Tibial nerve (tissue), 3 donors: ENCODE measurements around the gene PPBP.

Experiments used
- POLR2A ChIP-seq, 2 donors: fragments of 450-650 bp; IDR thresholded peaks; one replicate each; pipeline ENCODE4 v1.6.1; 2017; ENCODE audit warnings: antibody characterized with exemption in 2 of 2, mild to moderate bottlenecking in 2 of 2, moderate library complexity in 2 of 2
- TF ChIP-seq, protein P1 (sequence below), 5 experiments: fragments of 200-600 bp in 3 of 5; fragments of 450-650 bp in 2 of 5; sonication (generic) in 3 of 5; IDR thresholded peaks; one replicate each; pipeline ENCODE4 v1.5.1; 2016 to 2019; ENCODE audit warnings: antibody characterized with exemption in 5 of 5, mild to moderate bottlenecking in 3 of 5, moderate library complexity in 2 of 5

GRCh38 chr4:74006009-74006476 lies 18.1 kb upstream of the PPBP start:
- no peak for TF ChIP-seq POLR2A (IDR thresholded peaks at IDR 0.05)
- TF ChIP-seq, protein P1, sequence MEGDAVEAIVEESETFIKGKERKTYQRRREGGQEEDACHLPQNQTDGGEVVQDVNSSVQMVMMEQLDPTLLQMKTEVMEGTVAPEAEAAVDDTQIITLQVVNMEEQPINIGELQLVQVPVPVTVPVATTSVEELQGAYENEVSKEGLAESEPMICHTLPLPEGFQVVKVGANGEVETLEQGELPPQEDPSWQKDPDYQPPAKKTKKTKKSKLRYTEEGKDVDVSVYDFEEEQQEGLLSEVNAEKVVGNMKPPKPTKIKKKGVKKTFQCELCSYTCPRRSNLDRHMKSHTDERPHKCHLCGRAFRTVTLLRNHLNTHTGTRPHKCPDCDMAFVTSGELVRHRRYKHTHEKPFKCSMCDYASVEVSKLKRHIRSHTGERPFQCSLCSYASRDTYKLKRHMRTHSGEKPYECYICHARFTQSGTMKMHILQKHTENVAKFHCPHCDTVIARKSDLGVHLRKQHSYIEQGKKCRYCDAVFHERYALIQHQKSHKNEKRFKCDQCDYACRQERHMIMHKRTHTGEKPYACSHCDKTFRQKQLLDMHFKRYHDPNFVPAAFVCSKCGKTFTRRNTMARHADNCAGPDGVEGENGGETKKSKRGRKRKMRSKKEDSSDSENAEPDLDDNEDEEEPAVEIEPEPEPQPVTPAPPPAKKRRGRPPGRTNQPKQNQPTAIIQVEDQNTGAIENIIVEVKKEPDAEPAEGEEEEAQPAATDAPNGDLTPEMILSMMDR (IDR thresholded peaks at IDR 0.05), result no peak
